Activated naive CD8-positive, alpha-beta T cell treated with anti-CD3 and anti-CD28 coated beads, Interleukin-2, amount 10 ng/mL, durations not matched to agents 7 days and 5 days (primary cell): ENCODE data around the gene ANTXR1. TPM values are rescaled to one million over a fixed set of nuclear protein-coding genes. Genes with fewer than 3 reads are reported as not detected.

ENCODE experiments used
- ATAC-seq: fragments of 150-1000 bp; cut with Tn5 transposase; one replicate; pipeline ENCODE4 v1.10.0; 2021; ENCODE audit warnings: low read depth, moderate library complexity
- POLR2A ChIA-PET: fragments of 350-600 bp; sonication (Branson Sonifier 250); formaldehyde crosslinking; loops from one replicate; lab custom pipeline; 2021; ENCODE audit warnings: antibody characterized with exemption; lab: Charles Lee
- DNase-seq: peaks from one replicate; pipeline ENCODE4 v3.0.0; 2021
- H3K27ac Mint-ChIP-seq: one replicate; pipeline ENCODE4 v1.8.0; 2022; ENCODE audit warnings: mild to moderate bottlenecking, mixed read lengths
- H3K27me3 Mint-ChIP-seq: one replicate; pipeline ENCODE4 v1.8.0; 2022; ENCODE audit warnings: mild to moderate bottlenecking, moderate library complexity, mixed read lengths
- H3K36me3 Mint-ChIP-seq: one replicate; pipeline ENCODE4 v1.8.0; 2021; ENCODE audit warnings: mild to moderate bottlenecking, mixed read lengths
- H3K4me1 Mint-ChIP-seq: one replicate; pipeline ENCODE4 v1.8.0; 2021; ENCODE audit warnings: mixed read lengths
- H3K4me3 Mint-ChIP-seq: one replicate; pipeline ENCODE4 v1.8.0; 2022; ENCODE audit warnings: mild to moderate bottlenecking, moderate library complexity, mixed read lengths
- H3K9me3 Mint-ChIP-seq: one replicate; pipeline ENCODE4 v1.8.0; 2021; ENCODE audit warnings: mixed read lengths
- total RNA-seq, 2 experiments: library from RNA; stranded (reverse); gene quantifications; one replicate each; pipeline ENCODE4 v1.2.3, GENCODE V29; 2021

The ANTXR1 gene
- total RNA-seq, 2 experiments from 2014 or later = 0.09 to 0.11 TPM

DNA sequence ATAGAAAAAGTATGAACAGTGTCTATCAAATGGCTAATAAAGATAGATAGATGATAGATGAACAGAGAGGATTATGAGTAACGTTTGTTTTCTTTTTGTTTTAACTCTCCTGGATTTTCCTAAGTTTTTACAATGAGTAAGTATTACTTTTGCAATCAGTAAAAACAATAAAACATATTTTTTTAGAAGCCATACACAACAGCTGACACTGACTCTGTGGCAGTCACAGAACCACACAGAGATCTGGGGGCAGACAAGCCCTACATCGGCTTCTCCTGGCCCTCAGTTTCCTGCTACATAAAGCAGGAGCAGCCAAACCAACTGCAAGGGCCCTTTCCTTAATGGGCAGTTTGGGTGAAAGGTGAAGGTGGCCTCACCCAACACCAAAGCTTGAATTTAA, 63.6 kb downstream of the ANTXR1 start:
- peaks cover 29% of the 10 kb centered on the region for H3K27me3 Mint-ChIP-seq
- POLR2A ChIA-PET = no interaction called here
- H3K4me3 Mint-ChIP-seq = no peak overlapping the region
- no peak for DNase-seq
- H3K9me3 Mint-ChIP-seq = no peaks in the 10 kb centered on the region
- ATAC-seq = no peak
- no peaks in the 10 kb centered on the region for H3K36me3 Mint-ChIP-seq
- no peaks in the 10 kb centered on the region for H3K4me1 Mint-ChIP-seq
- H3K27ac Mint-ChIP-seq = no peak overlapping the region

DNA sequence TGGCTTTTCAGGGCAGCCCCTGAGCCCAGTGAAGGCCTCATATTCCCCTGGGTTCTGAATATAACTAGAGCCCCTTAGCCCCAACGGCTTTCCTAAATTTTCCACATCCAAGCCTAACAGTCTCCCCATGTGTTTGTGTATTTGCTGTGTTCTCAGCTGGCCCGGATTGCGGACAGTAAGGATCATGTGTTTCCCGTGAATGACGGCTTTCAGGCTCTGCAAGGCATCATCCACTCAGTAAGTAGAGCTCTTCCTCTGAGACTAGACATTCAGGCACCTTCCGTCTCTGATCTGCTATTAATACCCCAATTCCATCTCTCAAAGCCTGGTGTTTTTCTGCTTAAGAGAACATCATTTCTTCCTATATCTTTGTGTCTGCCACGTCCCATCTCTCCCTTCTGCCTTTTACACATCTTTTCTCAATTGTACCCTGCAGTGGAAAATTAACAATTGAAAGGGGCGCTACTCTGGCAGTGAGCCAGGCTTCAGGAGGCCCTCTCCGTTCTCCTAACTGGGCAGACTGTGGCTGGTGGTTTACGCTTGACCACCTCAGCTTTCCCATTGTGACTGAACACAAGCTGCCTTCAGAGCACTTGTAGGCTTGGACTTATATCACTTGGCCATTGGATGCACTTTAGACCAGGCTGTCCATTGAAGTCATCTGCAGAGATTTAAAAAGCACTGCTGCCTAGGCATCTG, 64.4 kb downstream of the ANTXR1 start:
- POLR2A ChIA-PET = no interaction called here
- DNase-seq (no peak), ATAC-seq (no peak)
- Mint-ChIP-seq H3K4me3 (no peak overlapping the region), H3K36me3 (no peaks in the 10 kb centered on the region), H3K4me1 (no peaks in the 10 kb centered on the region), H3K27me3 (peaks cover 35% of the 10 kb centered on the region), H3K27ac (no peak overlapping the region), H3K9me3 (no peaks in the 10 kb centered on the region)

DNA sequence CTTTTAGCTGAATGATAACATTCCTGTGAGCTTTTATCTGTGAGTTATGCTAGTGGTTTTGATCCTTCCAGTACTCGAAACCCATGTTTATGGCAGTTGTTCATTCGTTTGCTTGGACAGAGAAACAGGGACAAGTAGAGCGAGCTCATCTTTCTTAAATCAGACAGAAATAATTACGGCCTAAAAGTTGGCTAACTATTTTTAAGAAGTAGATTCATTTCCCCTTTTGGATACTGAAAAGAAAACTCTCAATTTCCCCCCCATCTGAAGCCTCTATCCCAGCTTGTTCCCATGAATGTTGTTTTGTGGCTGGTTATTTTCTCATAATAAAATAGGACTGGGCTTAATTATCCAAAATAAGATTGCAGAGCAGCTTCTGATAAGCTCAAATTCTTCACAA, 67.1 kb downstream of the ANTXR1 start:
- ATAC-seq = no peak
- Mint-ChIP-seq H3K27me3 (peaks cover 31% of the 10 kb centered on the region), H3K9me3 (no peaks in the 10 kb centered on the region), H3K36me3 (no peaks in the 10 kb centered on the region), H3K4me3 (no peak overlapping the region), H3K27ac (no peak overlapping the region), H3K4me1 (no peaks in the 10 kb centered on the region)
- POLR2A ChIA-PET = no interaction called here
- DNase-seq = no peak

DNA sequence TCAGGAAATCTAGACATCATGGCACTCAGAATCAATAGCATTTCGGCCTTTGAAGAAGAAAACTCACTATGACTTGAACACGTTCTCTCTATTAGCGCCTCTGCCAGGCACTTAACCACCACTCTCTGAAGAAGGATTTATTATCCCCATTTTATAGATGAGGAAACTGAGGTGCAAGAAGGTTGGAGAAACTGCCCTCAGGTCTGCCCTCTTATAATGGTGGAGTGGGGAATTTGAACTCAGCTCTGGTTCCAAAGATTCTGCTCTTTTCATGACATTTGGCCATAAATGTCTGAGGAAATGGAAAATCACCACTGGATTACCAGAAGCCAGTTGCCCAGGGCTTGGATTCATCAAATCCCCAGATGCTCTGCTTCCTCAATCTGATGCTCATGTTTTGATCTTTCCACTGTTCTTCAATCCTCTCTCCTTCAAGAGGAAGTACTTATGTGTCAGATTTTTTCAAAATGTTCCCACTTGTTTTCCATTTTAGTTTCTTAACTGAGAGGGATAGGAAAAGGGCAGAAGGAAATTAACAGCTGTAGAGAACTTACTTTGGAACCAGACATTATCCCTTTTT, 68.1 kb downstream of the ANTXR1 start:
- ATAC-seq (no peak), DNase-seq (no peak)
- POLR2A ChIA-PET = no interaction called here
- H3K4me3 Mint-ChIP-seq = no peak overlapping the region
- H3K27ac Mint-ChIP-seq = no peak overlapping the region
- H3K4me1 Mint-ChIP-seq = no peaks in the 10 kb centered on the region
- no peaks in the 10 kb centered on the region for H3K9me3 Mint-ChIP-seq
- H3K27me3 Mint-ChIP-seq = peaks cover 28% of the 10 kb centered on the region
- no peaks in the 10 kb centered on the region for H3K36me3 Mint-ChIP-seq

DNA sequence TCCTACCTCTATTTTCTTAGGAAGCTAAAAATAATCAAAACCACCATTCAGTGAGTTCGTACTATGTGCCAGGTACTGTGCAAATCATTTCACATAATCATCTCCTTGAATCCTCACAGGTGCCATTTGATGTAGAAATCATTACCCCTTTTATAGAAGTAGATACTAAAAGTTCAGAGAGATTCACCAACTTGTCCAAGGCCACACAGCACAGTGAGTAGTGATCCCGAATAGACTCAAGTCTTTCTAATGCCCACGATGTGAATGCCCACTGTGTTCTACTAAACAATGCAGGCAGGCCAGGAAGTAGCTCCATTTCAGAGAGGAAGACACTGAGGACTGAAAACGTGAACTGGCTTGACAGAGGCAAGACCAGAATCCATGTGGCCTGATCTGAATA, 68.8 kb downstream of the ANTXR1 start:
- POLR2A ChIA-PET = no interaction called here
- ATAC-seq (no peak), DNase-seq (no peak)
- H3K36me3 Mint-ChIP-seq = no peaks in the 10 kb centered on the region
- H3K4me1 Mint-ChIP-seq = no peaks in the 10 kb centered on the region
- no peak overlapping the region for H3K27ac Mint-ChIP-seq
- H3K9me3 Mint-ChIP-seq = no peaks in the 10 kb centered on the region
- peaks cover 28% of the 10 kb centered on the region for H3K27me3 Mint-ChIP-seq
- H3K4me3 Mint-ChIP-seq = no peak overlapping the region

DNA sequence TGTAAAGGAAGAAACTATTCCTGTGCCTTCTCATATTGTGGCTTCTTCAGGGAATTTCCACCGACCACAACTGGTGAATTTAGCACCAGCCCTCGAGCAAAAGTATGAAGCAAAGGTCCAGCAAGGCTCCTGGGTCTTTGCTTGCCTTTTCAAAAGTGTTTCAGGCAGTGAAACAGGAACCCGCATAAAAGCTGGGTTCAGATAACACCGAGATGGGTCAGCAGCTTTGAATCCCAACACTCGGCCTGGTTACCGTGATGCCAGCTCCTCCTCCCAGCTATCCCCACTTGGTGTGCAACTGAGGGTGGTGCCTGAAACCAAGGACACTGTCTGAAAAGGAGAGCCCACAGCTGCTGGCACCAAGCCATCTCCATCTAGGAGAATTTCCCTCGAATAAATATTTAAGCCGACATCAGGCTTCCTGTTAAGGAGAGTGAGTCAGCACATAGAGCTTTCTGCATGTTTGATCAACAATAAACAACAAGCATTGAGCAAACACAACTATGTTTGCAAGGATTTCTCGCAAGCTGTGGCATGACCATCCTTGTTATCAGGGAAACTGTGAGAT, 69.5 kb downstream of the ANTXR1 start:
- POLR2A ChIA-PET = no interaction called here
- ATAC-seq (no peak), DNase-seq (no peak)
- Mint-ChIP-seq H3K27ac (no peak overlapping the region), H3K36me3 (no peaks in the 10 kb centered on the region), H3K9me3 (no peaks in the 10 kb centered on the region), H3K27me3 (peaks cover 28% of the 10 kb centered on the region), H3K4me1 (no peaks in the 10 kb centered on the region), H3K4me3 (no peak overlapping the region)

DNA sequence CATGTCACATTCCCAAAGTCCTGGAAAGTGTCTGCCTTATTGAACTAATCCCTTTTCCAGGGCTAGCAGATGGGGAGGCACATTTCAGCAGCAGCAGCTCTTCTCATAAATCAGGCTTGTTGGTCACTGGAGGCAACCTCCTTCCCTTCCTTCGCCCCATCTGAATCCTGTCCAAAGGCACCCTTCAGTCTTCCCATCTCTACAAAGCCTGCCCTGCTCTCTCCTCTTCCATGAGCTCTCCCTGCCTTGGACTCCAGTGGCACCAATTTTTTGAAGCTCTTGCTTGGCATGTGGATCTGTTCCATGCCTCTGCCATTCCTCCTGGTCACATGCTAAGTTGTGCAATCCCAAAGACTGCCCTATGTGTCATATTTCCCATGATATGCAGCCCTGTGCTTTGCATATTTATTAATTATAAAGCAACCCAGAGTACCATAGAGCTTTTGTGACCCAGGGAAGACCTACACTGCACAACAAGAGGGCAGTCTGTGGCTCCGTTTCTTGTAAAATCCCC, 70.3 kb downstream of the ANTXR1 start:
- Mint-ChIP-seq H3K9me3 (no peaks in the 10 kb centered on the region), H3K4me1 (no peaks in the 10 kb centered on the region), H3K36me3 (no peaks in the 10 kb centered on the region), H3K4me3 (no peak overlapping the region), H3K27me3 (peaks cover 28% of the 10 kb centered on the region), H3K27ac (no peak overlapping the region)
- POLR2A ChIA-PET = no interaction called here
- ATAC-seq = no peak
- DNase-seq = no peak

DNA sequence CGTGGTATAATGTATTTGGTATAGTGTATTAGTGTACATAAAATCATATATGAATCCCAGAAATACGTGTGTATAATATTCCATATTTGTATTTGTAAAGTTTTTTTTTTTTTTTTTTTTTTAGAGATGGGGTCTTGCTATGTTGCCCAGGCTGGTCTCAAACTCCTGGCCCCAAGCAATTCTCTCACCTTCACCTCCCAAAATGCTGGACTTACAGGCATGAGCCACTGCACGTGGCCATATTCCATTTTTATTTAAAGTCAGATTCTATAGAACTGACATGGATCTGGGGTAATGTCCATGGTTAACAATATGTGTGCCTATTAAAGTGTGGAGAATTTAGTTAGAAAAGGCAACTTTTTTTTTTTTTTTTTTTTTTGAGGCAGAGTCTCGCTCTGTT, 71.5 kb downstream of the ANTXR1 start:
- H3K27ac Mint-ChIP-seq = no peak overlapping the region
- POLR2A ChIA-PET = no interaction called here
- peaks cover 31% of the 10 kb centered on the region for H3K27me3 Mint-ChIP-seq
- H3K9me3 Mint-ChIP-seq = no peaks in the 10 kb centered on the region
- no peak for ATAC-seq
- no peaks in the 10 kb centered on the region for H3K36me3 Mint-ChIP-seq
- no peak overlapping the region for H3K4me3 Mint-ChIP-seq
- H3K4me1 Mint-ChIP-seq = no peaks in the 10 kb centered on the region
- DNase-seq = no peak

DNA sequence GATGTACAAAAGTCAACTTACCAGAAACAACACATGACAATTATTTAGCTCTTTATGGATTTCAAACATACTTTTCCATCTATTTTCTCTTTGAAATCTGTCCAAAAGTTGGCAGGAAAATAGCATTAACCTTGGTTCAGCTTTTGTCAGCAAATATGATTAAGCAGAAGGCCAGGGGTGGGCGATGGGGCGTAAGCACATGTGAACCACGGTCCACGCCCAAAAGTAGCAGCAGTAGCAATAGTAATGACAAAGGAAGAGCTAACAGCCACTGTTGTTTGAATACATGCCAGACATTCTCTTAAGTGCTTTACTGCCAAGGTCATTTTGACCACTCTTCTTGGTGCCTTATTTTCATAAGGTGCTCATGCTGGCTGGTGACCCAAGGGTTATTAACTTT, 73.5 kb downstream of the ANTXR1 start:
- POLR2A ChIA-PET = no interaction called here
- no peak for ATAC-seq
- Mint-ChIP-seq H3K4me3 (no peak overlapping the region), H3K4me1 (no peaks in the 10 kb centered on the region), H3K27ac (no peak overlapping the region), H3K36me3 (no peaks in the 10 kb centered on the region), H3K27me3 (peaks cover 23% of the 10 kb centered on the region), H3K9me3 (no peaks in the 10 kb centered on the region)
- no peak for DNase-seq

DNA sequence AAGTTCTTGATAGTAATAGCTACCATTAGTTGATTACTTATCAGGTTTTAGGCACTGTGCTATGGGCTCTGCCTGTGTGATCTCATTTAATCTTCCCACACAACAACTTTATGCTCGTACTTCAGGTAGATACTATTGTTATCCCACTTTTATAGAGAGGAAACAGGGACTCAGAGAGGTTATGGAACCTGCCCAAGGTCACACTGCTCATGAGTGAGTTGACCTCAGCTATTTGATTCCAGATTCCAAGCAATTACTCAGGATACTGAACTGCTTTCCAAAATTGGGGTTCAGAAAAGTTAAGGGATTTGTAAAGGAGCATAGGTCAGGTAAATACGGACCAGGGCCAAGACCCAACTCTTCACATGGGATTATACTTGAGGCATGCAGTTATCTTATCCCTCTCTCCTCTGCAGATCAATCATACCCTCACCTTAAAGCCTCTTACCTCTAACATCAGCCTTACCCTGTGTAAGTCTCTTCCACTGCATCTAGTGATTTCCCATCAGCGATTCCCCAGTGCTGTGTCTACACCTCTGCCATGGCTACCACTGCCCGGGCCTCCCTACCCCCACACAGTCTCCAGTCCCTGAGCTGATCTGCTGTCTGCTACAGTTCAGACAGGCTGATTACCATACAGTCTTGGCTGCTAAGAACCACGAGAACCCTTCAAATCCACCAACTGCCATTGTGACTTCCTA, 74.4 kb downstream of the ANTXR1 start:
- no peaks in the 10 kb centered on the region for H3K9me3 Mint-ChIP-seq
- POLR2A ChIA-PET = no interaction called here

DNA sequence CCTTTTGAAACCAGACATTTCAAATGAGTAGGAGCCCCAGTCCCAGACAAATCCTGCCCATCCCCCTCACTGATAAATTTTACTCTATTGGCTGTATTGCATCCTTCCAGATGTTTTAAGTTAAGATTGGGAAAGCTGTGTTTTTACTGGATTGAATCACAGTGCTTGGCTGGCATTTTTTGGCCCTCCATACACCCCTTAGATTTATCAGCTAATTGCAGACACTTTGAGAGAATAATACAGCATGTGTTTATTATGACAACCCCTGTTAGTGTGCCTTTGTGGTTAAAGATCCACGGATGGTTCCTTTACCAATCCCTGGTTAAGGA, 74.9 kb downstream of the ANTXR1 start:
- Mint-ChIP-seq H3K4me3 (no peak overlapping the region), H3K36me3 (no peaks in the 10 kb centered on the region), H3K4me1 (no peaks in the 10 kb centered on the region), H3K27me3 (peaks cover 15% of the 10 kb centered on the region), H3K27ac (no peak overlapping the region), H3K9me3 (no peaks in the 10 kb centered on the region)
- DNase-seq (no peak), ATAC-seq (no peak)
- POLR2A ChIA-PET = no interaction called here

More for the DNA sequence above, 74.4 kb downstream of the ANTXR1 start:
- Mint-ChIP-seq H3K36me3 (no peaks in the 10 kb centered on the region), H3K27me3 (peaks cover 15% of the 10 kb centered on the region), H3K4me1 (no peaks in the 10 kb centered on the region), H3K27ac (no peak overlapping the region), H3K4me3 (no peak overlapping the region)
- DNase-seq (no peak), ATAC-seq (no peak)

DNA sequence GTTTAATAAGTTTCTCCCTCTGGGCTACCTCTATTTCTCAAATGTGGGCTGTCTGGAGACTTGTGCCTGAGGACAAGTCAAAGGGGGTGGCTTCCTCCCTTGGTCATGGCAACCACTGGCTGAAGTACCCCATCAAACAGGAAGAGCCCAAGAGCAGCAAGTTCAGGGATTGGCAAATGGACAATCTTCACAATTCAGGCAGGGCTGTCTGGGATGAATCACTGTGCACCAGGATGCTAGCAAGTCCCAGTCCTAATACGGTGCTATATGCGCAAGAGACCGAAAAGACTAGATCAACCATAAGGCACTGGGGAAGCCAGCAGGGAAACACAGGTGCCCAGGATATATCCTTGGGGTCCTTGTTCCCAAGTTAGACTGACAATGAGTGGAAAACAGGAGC, 75.5 kb downstream of the ANTXR1 start:
- Mint-ChIP-seq H3K36me3 (no peaks in the 10 kb centered on the region), H3K27ac (no peak overlapping the region), H3K4me1 (no peaks in the 10 kb centered on the region), H3K4me3 (no peak overlapping the region), H3K9me3 (no peaks in the 10 kb centered on the region), H3K27me3 (peaks cover 15% of the 10 kb centered on the region)
- DNase-seq = no peak
- no peak for ATAC-seq
- POLR2A ChIA-PET = no interaction called here

DNA sequence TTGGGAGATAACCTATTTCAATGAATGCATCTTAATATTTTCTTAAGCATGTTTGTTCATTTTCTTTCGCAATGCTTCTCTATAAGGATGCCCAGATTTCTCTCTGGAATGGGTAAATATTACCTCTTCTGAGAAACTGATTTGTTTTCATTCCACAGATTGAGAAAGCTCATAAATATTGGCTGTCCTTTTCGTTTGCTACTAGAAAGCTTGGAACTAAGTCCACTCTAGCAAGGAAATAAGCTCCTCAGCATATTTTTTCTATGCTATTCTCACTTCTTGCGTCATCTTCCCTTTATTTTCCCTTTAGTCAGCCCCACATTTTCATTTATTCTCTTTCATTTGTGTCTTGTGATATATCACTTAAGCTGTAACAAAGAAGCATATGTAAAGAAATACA, 76.3 kb downstream of the ANTXR1 start:
- no peak for ATAC-seq
- Mint-ChIP-seq H3K27ac (no peak overlapping the region), H3K27me3 (peaks cover 12% of the 10 kb centered on the region), H3K4me3 (no peak overlapping the region), H3K4me1 (no peaks in the 10 kb centered on the region), H3K9me3 (no peaks in the 10 kb centered on the region), H3K36me3 (no peaks in the 10 kb centered on the region)
- no peak for DNase-seq
- POLR2A ChIA-PET = no interaction called here

DNA sequence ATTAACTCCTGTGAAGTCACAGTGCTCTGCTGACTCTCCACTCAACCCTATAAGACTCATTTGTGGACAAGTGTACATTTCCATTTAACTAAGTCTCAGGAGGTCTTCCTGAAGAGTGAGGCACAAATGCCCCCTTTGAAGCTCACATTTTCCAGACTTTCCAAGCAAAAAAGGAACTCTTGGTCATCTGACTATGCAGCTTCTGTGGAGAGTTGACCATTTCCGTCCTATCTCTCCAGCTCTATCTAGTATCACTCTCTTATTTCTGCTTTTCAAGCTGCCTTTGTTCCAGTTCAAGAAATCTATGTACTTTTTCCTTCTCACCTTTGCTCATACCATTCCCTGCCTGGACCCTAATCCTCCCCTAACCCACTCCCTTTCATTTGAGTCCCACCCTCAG, 77.0 kb downstream of the ANTXR1 start:
- Mint-ChIP-seq H3K36me3 (no peaks in the 10 kb centered on the region), H3K9me3 (no peaks in the 10 kb centered on the region), H3K4me1 (no peaks in the 10 kb centered on the region), H3K4me3 (no peak overlapping the region), H3K27ac (no peak overlapping the region), H3K27me3 (peaks cover 15% of the 10 kb centered on the region)
- ATAC-seq (no peak), DNase-seq (no peak)
- POLR2A ChIA-PET = no interaction called here
